H9 (cell line): ENCODE results near the gene TMEM100. TPM values are rescaled to one million over a fixed set of nuclear protein-coding genes. Genes with fewer than 3 reads are reported as not detected.

ENCODE experiments used
- DNase-seq: peaks from one replicate; pipeline ENCODE4 v3.0.0-alpha.2; 2017
- H2AFZ ChIP-seq: one replicate; pipeline ENCODE4 v1.6.1; 2013; ENCODE audit warnings: mild to moderate bottlenecking, low read length, control low read depth, moderate library complexity
- H2AK5ac ChIP-seq: 2 replicates; pipeline ENCODE4 v1.6.1; 2013; ENCODE audit warnings: low read length, control low read depth, mixed read lengths; ENCODE audit not compliant: insufficient read length
- H2BK120ac ChIP-seq: one replicate; pipeline ENCODE4 v1.6.1; 2013; ENCODE audit warnings: low read depth, mild to moderate bottlenecking, low read length, control low read depth, inconsistent platforms; ENCODE audit not compliant: poor library complexity, severe bottlenecking
- H2BK12ac ChIP-seq: 2 replicates; pipeline ENCODE4 v1.6.1; 2013; ENCODE audit warnings: low read length, control low read depth, mixed read lengths, low read depth; ENCODE audit not compliant: insufficient read length
- H2BK15ac ChIP-seq: 2 replicates; pipeline ENCODE4 v1.6.1; 2013; ENCODE audit warnings: low read depth, low read length, control low read depth
- H2BK20ac ChIP-seq: one replicate; pipeline ENCODE4 v1.6.1; 2013; ENCODE audit warnings: low read depth, mild to moderate bottlenecking, low read length, control low read depth, inconsistent platforms; ENCODE audit not compliant: poor library complexity, severe bottlenecking
- H2BK5ac ChIP-seq: 2 replicates; pipeline ENCODE4 v1.6.1; 2013; ENCODE audit warnings: low read length, control low read depth, mixed read lengths; ENCODE audit not compliant: insufficient read length
- H3K14ac ChIP-seq: 2 replicates; pipeline ENCODE4 v1.6.1; 2013; ENCODE audit warnings: low read length, control low read depth; ENCODE audit not compliant: insufficient read depth
- H3K18ac ChIP-seq: 2 replicates; pipeline ENCODE4 v1.6.1; 2013; ENCODE audit warnings: low read depth, mild to moderate bottlenecking, mixed read lengths, low read length, control low read depth; ENCODE audit not compliant: insufficient read length
- H3K23ac ChIP-seq: 2 replicates; pipeline ENCODE4 v1.6.1; 2013; ENCODE audit warnings: low read length, control low read depth, mixed read lengths, low read depth; ENCODE audit not compliant: insufficient read length
- H3K23me2 ChIP-seq: 2 replicates; pipeline ENCODE4 v1.6.1; 2013; ENCODE audit warnings: low read depth, mild to moderate bottlenecking, mixed read lengths, low read length, control low read depth; ENCODE audit not compliant: insufficient read length, poor library complexity, severe bottlenecking
- H3K27ac ChIP-seq: 2 replicates; pipeline ENCODE4 v1.5.1; 2013; ENCODE audit warnings: low read length, control low read depth, mixed read lengths, low read depth; ENCODE audit not compliant: insufficient read length
- H3K27me3 ChIP-seq: 2 replicates; pipeline ENCODE4 v1.6.1; 2013; ENCODE audit warnings: low read length, control low read depth, inconsistent platforms; ENCODE audit not compliant: insufficient read depth
- H3K4ac ChIP-seq: 2 replicates; pipeline ENCODE4 v1.6.1; 2013; ENCODE audit warnings: low read depth, mild to moderate bottlenecking, control low read depth, inconsistent platforms, low read length, moderate library complexity
- H3K4me1 ChIP-seq: 2 replicates; pipeline ENCODE4 v1.6.1; 2013; ENCODE audit warnings: low read length, control low read depth, inconsistent platforms; ENCODE audit not compliant: insufficient read depth
- H3K4me2 ChIP-seq: 2 replicates; pipeline ENCODE4 v1.6.1; 2013; ENCODE audit warnings: low read length, control low read depth, mixed read lengths; ENCODE audit not compliant: insufficient read length, insufficient read depth
- H3K56ac ChIP-seq: 2 replicates; pipeline ENCODE4 v1.6.1; 2013; ENCODE audit warnings: low read depth, mild to moderate bottlenecking, mixed read lengths, low read length, control low read depth; ENCODE audit not compliant: insufficient read length
- H3K79me1 ChIP-seq: 2 replicates; pipeline ENCODE4 v1.6.1; 2013; ENCODE audit warnings: low read depth, mild to moderate bottlenecking, moderate library complexity, low read length, control low read depth, inconsistent platforms; ENCODE audit not compliant: insufficient read depth, poor library complexity, severe bottlenecking
- H3K79me2 ChIP-seq: 2 replicates; pipeline ENCODE4 v1.6.1; 2013; ENCODE audit warnings: low read length, control low read depth, inconsistent platforms; ENCODE audit not compliant: insufficient read depth
- H3K9ac ChIP-seq: 2 replicates; pipeline ENCODE4 v1.6.1; 2013; ENCODE audit warnings: low read length, control low read depth, mixed read lengths; ENCODE audit not compliant: insufficient read length; ENCODE audit errors: extremely low read depth
- H3K9me3 ChIP-seq: one replicate; pipeline ENCODE4 v1.6.1; 2013; ENCODE audit warnings: low read depth, low read length, inconsistent platforms; ENCODE audit not compliant: control insufficient read depth
- H3T11ph ChIP-seq: one replicate; pipeline ENCODE4 v1.6.1; 2013; ENCODE audit warnings: mild to moderate bottlenecking, low read length, control low read depth, inconsistent platforms
- H4K20me1 ChIP-seq: one replicate; pipeline ENCODE4 v1.6.1; 2013; ENCODE audit not compliant: control insufficient read depth, insufficient read length, insufficient read depth
- H4K5ac ChIP-seq: 2 replicates; pipeline ENCODE4 v1.6.1; 2013; ENCODE audit warnings: low read depth, mild to moderate bottlenecking, mixed read lengths, low read length, control low read depth; ENCODE audit not compliant: insufficient read length
- H4K8ac ChIP-seq: replicated peaks from 2 replicates; pipeline ENCODE4 v1.6.1; 2013; ENCODE audit warnings: low read length, control low read depth, mixed read lengths, low read depth; ENCODE audit not compliant: insufficient read length
- H4K91ac ChIP-seq: 2 replicates; pipeline ENCODE4 v1.6.1; 2013; ENCODE audit warnings: low read depth, mild to moderate bottlenecking, moderate library complexity, mixed read lengths, low read length, control low read depth; ENCODE audit not compliant: insufficient read length
- H3K27ac Mint-ChIP-seq, 3 experiments: 2 replicates in 2 of 3; 3 replicates in 1 of 3; pipeline ENCODE4 v1.8.0; 2020 to 2021; ENCODE audit warnings: mixed read lengths in 3 of 3, mild to moderate bottlenecking in 1 of 3, moderate library complexity in 1 of 3
- H3K27me3 Mint-ChIP-seq: 2 replicates; pipeline ENCODE4 v1.8.0; 2021; ENCODE audit warnings: low read depth, mild to moderate bottlenecking, moderate library complexity, mixed read lengths
- H3K36me3 Mint-ChIP-seq, 3 experiments: 2 replicates in 2 of 3; 3 replicates in 1 of 3; pipeline ENCODE4 v1.8.0; 2020 to 2021; ENCODE audit warnings: low read depth in 3 of 3, mixed read lengths in 3 of 3; ENCODE audit not compliant: insufficient read depth in 1 of 3
- H3K4me1 Mint-ChIP-seq, 2 experiments: 2 replicates each; pipeline ENCODE4 v1.8.0; 2020; ENCODE audit warnings: mixed read lengths in 2 of 2
- H3K4me3 Mint-ChIP-seq, 2 experiments: 2 replicates in 1 of 2; 3 replicates in 1 of 2; pipeline ENCODE4 v1.8.0; 2020 to 2021; ENCODE audit warnings: mild to moderate bottlenecking in 2 of 2, mixed read lengths in 2 of 2, moderate library complexity in 1 of 2
- H3K9me3 Mint-ChIP-seq, 2 experiments: 2 replicates in 1 of 2; 3 replicates in 1 of 2; pipeline ENCODE4 v1.8.0; 2020; ENCODE audit warnings: mild to moderate bottlenecking in 2 of 2, mixed read lengths in 2 of 2, moderate library complexity in 1 of 2
- CTCF ChIP-seq: fragments of 200-600 bp; sonication (generic); conservative IDR thresholded peaks from 3 replicates; pipeline ENCODE4 v1.8.0; 2021; ENCODE audit warnings: antibody characterized with exemption, mild to moderate bottlenecking
- WGBS: extraction: QIAGEN DNeasy Blood & Tissue Kit; methylation state at CpG from one replicate; pipeline ENCODE4 v1.1.7; 2013; ENCODE audit warnings: missing lambda C conversion rate, low lambda C conversion rate, mixed read lengths; ENCODE audit not compliant: insufficient read length; ENCODE audit errors: extremely low coverage; 5-methylcytosine and 5-hydroxymethylcytosine counted together
- total RNA-seq: library from RNA; stranded (reverse); gene quantifications from 2 replicates; pipeline ENCODE4 v1.2.1, GENCODE V29; 2021

TMEM100 gene
- total RNA-seq, 1 experiment from 2014 or later, result 0.17 TPM

DNA sequence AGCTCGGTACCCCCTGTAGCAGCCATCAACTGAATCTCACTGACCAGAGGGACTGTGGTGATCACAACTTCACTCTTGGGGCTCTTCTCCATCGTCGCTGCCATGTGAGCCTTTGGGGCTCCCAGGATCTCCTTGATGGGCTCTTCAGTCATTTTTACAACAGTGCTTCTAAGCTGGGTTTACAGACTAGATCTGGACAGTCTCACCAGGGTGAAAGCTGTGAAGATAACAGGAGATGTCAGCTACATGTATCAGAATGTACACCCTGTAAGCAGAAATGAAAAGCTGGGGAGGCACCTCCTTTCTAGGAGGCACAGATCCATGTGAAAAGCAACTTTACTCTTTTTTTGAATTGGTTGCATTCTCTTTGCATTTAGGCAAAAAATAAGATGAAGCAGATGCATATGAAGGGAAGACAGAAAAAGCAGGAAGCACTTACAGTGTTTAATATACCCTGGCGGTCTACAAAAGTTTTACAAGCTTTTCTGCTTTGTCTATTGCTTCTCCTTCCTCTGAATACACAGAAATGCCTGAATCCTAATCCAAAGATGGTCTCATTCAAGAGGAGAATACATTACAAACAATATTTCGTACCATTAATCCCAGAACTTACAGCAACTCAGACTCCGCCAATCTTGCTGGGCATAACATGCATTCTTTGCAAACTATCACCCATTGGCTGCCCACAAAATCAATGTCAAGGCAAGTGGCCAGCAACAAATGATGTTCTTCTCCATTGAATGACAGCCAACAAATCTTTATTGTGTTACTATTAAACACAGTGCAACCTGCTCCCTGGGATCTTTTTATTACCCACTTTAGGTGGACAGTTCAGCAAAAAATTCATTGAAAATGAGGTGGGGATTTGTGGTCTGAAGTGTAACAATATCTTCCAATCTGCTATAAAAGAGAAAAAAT lies 1.5 kb downstream of the TMEM100 start:
- H4K5ac ChIP-seq, result no peak overlapping the region
- Mint-ChIP-seq H3K36me3 (no peaks in the 10 kb centered on the region), H3K4me1 (peaks cover 31 to 32% of the 10 kb centered on the region in 2 experiments), H3K4me3 (no peak overlapping the region), H3K9me3 (no peaks in the 10 kb centered on the region), H3K27ac (no peak overlapping the region), H3K27me3 (peaks cover 2% of the 10 kb centered on the region; the same call in 1 of the 2 replicates)
- no peak overlapping the region for H2BK20ac ChIP-seq
- H3K79me2 ChIP-seq, result no peaks in the 10 kb centered on the region
- H2AFZ ChIP-seq, result no peak overlapping the region
- H3K79me1 ChIP-seq, result no peaks in the 10 kb centered on the region
- no peak overlapping the region for H3K4ac ChIP-seq
- no peaks in the 10 kb centered on the region for H3K9me3 ChIP-seq
- H3K56ac ChIP-seq, result no peak overlapping the region
- no peaks in the 10 kb centered on the region for H3K23me2 ChIP-seq
- no peak overlapping the region for H2BK5ac ChIP-seq
- H2AK5ac ChIP-seq, result no peak overlapping the region
- H3T11ph ChIP-seq, result no peak overlapping the region
- H2BK12ac ChIP-seq, result no peak overlapping the region
- no peak for TF ChIP-seq CTCF
- H4K91ac ChIP-seq, result no peak overlapping the region
- H4K20me1 ChIP-seq, result no peaks in the 10 kb centered on the region
- peaks cover 2% of the 10 kb centered on the region; the same call in 1 of the 2 replicates for H3K4me1 ChIP-seq
- H3K23ac ChIP-seq, result no peak overlapping the region
- H2BK15ac ChIP-seq, result no peak overlapping the region
- H2BK120ac ChIP-seq, result no peak overlapping the region
- no CpG with 5 or more reads among the region's 6 CpGs for WGBS
- no peak overlapping the region for H3K27ac ChIP-seq
- no peak overlapping the region for H4K8ac ChIP-seq
- no peak overlapping the region for H3K9ac ChIP-seq
- no peak overlapping the region for H3K14ac ChIP-seq
- no peak overlapping the region for H3K18ac ChIP-seq
- DNase-seq, result no peak
- H3K4me2 ChIP-seq, result no peak overlapping the region
- H3K27me3 ChIP-seq, result no peaks in the 10 kb centered on the region
